GM19467 (cell line): Measurements from ENCODE around the gene MTAP.

ENCODE experiments used
- ATAC-seq: cut with Tn5 transposase; IDR thresholded peaks from one replicate; pipeline ENCODE4 v1.9.1; 2021; ENCODE audit warnings: mild to moderate bottlenecking, moderate library complexity; ENCODE audit not compliant: unreplicated experiment

Gene MTAP

GRCh38 chr9:21802418-21803000 is at the start of gene MTAP:
Gene MTAP (plus strand): TSS chr9:21802636. CDS start chr9:21802749, 113 bp downstream.
- ATAC-seq, result peak; percentile 86

GRCh38 chr9:21753523-21753922 is 48.9 kb upstream of the MTAP start:
- ATAC-seq, result no peak

GRCh38 chr9:21754741-21755140 is 47.7 kb upstream of the MTAP start:
- ATAC-seq, result no peak

GRCh38 chr9:21758540-21758939 is 43.9 kb upstream of the MTAP start:
- ATAC-seq, result no peak

GRCh38 chr9:21761309-21761901 is 41.0 kb upstream of the MTAP start:
- ATAC-seq, result peak; percentile 78

- ATAC-seq, result no peak
These were observed 40.4 kb upstream of the MTAP start for GRCh38 chr9:21762064-21762463.

GRCh38 chr9:21764846-21765245 is 37.6 kb upstream of the MTAP start:
- no peak for ATAC-seq

- ATAC-seq, result no peak
These were observed 36.3 kb upstream of the MTAP start for GRCh38 chr9:21766096-21766495.

- no peak for ATAC-seq
These were observed 31.4 kb upstream of the MTAP start for GRCh38 chr9:21770871-21771560.

GRCh38 chr9:21777701-21778100 is 24.7 kb upstream of the MTAP start:
- no peak for ATAC-seq

GRCh38 chr9:21778304-21778703 is 24.1 kb upstream of the MTAP start:
- ATAC-seq, result no peak

GRCh38 chr9:21779397-21779796 is 23.0 kb upstream of the MTAP start:
- ATAC-seq, result no peak

GRCh38 chr9:21781656-21782055 is 20.8 kb upstream of the MTAP start:
- ATAC-seq, result no peak

GRCh38 chr9:21782205-21782604 is 20.2 kb upstream of the MTAP start:
- ATAC-seq, result no peak

- ATAC-seq, result no peak
These were observed 13.7 kb upstream of the MTAP start for GRCh38 chr9:21788752-21789151.

- peak; percentile 99 for ATAC-seq
These were observed 12.8 kb upstream of the MTAP start for GRCh38 chr9:21789541-21790037.

GRCh38 chr9:21795483-21795882 is 7.0 kb upstream of the MTAP start:
- ATAC-seq, result no peak

GRCh38 chr9:21796768-21797167 is 5.7 kb upstream of the MTAP start:
- ATAC-seq, result no peak

- ATAC-seq, result no peak
These were observed 1.3 kb upstream of the MTAP start for GRCh38 chr9:21800931-21801682.

- ATAC-seq, result peak; percentile 2
These were observed 586 bp upstream of the MTAP start for GRCh38 chr9:21801683-21802417.

- no peak for ATAC-seq
These were observed 1.2 kb downstream of the MTAP start for GRCh38 chr9:21803649-21804048.
